ENCODE data around the gene STAT5B. TPM values are rescaled to one million over a fixed set of nuclear protein-coding genes. Genes with fewer than 3 reads are reported as not detected.

The STAT5B gene
- total RNA-seq, 1 donor from 2014 or later: 52.3 TPM

DNA sequence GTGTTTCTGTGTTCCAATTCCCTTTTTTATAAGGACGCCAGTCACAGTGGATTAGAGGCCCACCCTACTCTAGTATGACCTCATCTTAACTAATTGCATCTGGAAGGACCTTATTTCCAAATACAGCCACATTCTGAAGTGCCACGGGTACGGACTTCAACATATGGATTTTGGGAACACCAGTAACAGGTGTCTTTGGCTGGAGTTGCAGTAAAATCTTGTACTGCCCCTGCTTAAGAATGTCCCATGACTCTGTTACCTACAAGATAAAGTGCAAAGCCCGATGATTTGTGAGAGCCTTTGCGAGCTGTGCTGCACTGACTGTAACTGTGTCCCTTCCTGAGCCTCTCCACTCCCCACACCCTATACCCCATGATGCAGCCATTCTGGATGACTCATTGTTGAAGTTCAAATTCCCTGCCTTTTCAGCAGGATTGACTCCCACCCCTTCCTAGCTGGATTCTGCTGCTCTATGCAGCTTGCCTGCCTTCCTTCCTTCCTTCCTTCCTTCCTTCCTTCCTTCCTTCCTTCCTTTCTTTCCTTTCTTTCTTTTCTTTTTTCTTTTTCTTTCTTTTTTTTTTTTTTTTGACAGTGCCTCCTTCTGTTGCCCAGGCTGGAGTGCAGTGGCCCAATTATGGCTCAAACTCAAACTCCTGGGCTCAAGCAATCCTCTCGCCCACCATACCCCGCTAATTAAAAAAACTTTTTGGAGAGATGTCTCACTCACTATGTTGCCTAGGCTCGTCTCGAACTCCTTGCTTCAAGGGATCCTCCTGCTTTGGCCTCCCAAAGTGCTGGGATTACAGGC lies 93.1 kb downstream of the STAT5B start:
- DNase-seq (ENCODE audit: low spot score in 2 of 2, unreplicated experiment in 2 of 2): no peak
- Mint-ChIP-seq H3K4me1 (peaks cover 9% of the 10 kb centered on the region), H3K4me3 (peak overlapping the region; percentile 58), H3K27ac (no peak overlapping the region), H3K36me3 (no peaks in the 10 kb centered on the region), H3K27me3 (ENCODE audit: low read depth) (peaks cover 84% of the 10 kb centered on the region), H3K9me3 (no peaks in the 10 kb centered on the region)
- TF ChIP-seq, protein P1, sequence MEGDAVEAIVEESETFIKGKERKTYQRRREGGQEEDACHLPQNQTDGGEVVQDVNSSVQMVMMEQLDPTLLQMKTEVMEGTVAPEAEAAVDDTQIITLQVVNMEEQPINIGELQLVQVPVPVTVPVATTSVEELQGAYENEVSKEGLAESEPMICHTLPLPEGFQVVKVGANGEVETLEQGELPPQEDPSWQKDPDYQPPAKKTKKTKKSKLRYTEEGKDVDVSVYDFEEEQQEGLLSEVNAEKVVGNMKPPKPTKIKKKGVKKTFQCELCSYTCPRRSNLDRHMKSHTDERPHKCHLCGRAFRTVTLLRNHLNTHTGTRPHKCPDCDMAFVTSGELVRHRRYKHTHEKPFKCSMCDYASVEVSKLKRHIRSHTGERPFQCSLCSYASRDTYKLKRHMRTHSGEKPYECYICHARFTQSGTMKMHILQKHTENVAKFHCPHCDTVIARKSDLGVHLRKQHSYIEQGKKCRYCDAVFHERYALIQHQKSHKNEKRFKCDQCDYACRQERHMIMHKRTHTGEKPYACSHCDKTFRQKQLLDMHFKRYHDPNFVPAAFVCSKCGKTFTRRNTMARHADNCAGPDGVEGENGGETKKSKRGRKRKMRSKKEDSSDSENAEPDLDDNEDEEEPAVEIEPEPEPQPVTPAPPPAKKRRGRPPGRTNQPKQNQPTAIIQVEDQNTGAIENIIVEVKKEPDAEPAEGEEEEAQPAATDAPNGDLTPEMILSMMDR (IDR thresholded peaks at IDR 0.05; ENCODE audit: unreplicated experiment): no peak

DNA sequence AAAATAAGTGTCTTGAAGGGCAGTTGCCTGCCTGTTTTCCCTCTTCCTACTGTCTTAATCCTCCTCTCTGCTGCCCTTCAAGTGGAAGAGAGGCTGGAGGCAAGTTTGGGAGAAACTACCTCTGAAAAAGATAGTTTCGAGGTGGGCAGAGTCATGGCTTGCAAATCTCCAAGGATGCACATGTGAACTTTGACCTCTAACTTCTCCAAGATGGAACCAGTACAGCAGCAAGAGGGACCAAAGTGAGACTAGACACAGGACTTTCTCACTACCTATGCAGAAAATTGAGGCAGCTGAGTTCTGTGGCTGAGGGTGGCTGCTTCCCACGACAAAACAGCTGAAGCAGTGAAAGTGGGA lies 94.4 kb downstream of the STAT5B start:
- DNase-seq (ENCODE audit: low spot score in 2 of 2, unreplicated experiment in 2 of 2): no peak
- no peak overlapping the region for H3K4me3 Mint-ChIP-seq
- H3K9me3 Mint-ChIP-seq: no peaks in the 10 kb centered on the region
- peaks cover 9% of the 10 kb centered on the region for H3K4me1 Mint-ChIP-seq
- peaks cover 87% of the 10 kb centered on the region for H3K27me3 Mint-ChIP-seq (ENCODE audit: low read depth)
- no peak overlapping the region for H3K27ac Mint-ChIP-seq
- H3K36me3 Mint-ChIP-seq: no peaks in the 10 kb centered on the region
- TF ChIP-seq, protein P1 (IDR thresholded peaks at IDR 0.05; ENCODE audit: unreplicated experiment): no peak

DNA sequence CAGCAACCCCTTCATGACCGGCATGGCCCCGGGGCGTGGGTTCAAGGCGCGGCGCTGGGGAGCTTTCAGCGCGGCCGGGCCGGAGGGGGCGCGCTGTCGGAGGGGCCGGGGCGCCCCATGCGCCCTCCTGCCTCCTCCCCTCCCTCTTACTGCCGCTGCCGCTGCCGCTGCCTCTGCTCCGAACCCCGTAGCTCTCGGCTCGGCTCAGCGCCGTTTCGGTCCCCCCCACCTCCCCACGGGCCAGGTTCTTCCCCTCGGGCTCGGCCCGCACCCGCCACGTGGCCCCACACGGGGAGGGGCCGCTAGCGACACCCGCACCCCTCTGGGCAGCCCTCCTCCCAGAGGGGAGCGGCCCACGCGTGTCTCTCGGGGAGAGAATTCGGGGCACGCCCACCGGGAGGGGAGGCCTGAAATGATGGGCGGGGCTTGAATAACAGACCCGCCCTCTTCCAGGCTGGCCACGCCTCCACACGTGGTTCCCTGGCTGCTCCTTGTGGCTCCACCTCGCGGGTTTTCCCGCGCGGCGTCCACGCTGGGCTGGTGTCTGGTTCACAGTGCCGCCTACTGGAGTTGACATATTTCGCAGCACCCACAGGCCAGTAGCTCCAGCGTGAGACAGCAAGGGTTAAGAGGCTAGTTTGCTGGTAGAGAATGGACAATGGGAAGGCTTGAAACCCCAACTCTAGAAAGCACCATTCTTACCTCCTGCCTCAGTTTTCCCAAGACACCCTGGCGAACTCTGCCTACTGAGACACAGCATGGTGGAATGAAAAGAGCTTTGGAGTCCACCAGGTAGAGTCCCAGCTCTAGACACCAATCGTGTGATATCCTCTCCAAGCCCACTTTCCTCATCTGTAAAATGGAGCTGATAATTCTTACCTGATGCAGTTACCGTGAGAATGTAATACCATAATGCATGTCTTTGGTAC lies 95.0 kb downstream of the STAT5B start, which contains the start of gene KCNH4:
TSS of gene KCNH4 (minus strand) at position 221 of the 929 bp plus-strand sequence. CDS start at position 24, 197 bp downstream.
- no peak for DNase-seq (ENCODE audit: low spot score in 2 of 2, unreplicated experiment in 2 of 2)
- no peaks in the 10 kb centered on the region for H3K36me3 Mint-ChIP-seq

GRCh38 chr17:42180411-42180921 lies 95.7 kb downstream of the STAT5B start:
- Mint-ChIP-seq H3K4me3 (no peak overlapping the region), H3K36me3 (no peaks in the 10 kb centered on the region), H3K4me1 (peaks cover 9% of the 10 kb centered on the region), H3K9me3 (no peaks in the 10 kb centered on the region), H3K27me3 (ENCODE audit: low read depth) (peaks cover 84% of the 10 kb centered on the region), H3K27ac (no peak overlapping the region)
- DNase-seq (ENCODE audit: low spot score in 2 of 2, unreplicated experiment in 2 of 2): no peak
- TF ChIP-seq, protein P1 (IDR thresholded peaks at IDR 0.05; ENCODE audit: unreplicated experiment): no peak

More for the DNA sequence above, 95.0 kb downstream of the STAT5B start, which contains the start of gene KCNH4:
- Mint-ChIP-seq H3K27ac (no peak within 1 kb of the TSS), H3K9me3 (no peaks in the 10 kb centered on the region), H3K4me1 (peaks cover 9% of the 10 kb centered on the region), H3K4me3 (no peak within 1 kb of the TSS), H3K27me3 (ENCODE audit: low read depth) (peaks cover 86% of the 10 kb centered on the region)
- TF ChIP-seq, protein P1 (IDR thresholded peaks at IDR 0.05; ENCODE audit: unreplicated experiment): no peak

- H3K4me3 Mint-ChIP-seq: no peak overlapping the region
- peaks cover 9% of the 10 kb centered on the region for H3K4me1 Mint-ChIP-seq
- no peaks in the 10 kb centered on the region for H3K36me3 Mint-ChIP-seq
- no peak overlapping the region for H3K27ac Mint-ChIP-seq
- H3K27me3 Mint-ChIP-seq (ENCODE audit: low read depth): peaks cover 83% of the 10 kb centered on the region
- DNase-seq (ENCODE audit: low spot score in 2 of 2, unreplicated experiment in 2 of 2): peak; percentile 58 to 76
- no peaks in the 10 kb centered on the region for H3K9me3 Mint-ChIP-seq
- TF ChIP-seq, protein P1 (IDR thresholded peaks at IDR 0.05; ENCODE audit: unreplicated experiment): no peak
These were observed 96.2 kb downstream of the STAT5B start for GRCh38 chr17:42179911-42180410.
